ENCODE results near the gene DHX8. TPM values are rescaled to one million over a fixed set of nuclear protein-coding genes. Genes with fewer than 3 reads are reported as not detected.

DHX8 gene
- total and polyA plus RNA-seq, 2 of the 8 experiments (the other 6 are each of a cell fraction or from before 2014, with no cell fraction given), result 30.5 to 59.4 TPM

- Histone ChIP-seq H3K4me1 (replicated peaks in 1 of 4; ENCODE audit: control insufficient read depth in 3 of 4, insufficient read depth in 4 of 4, low read length in 3 of 4) (no peaks in the 10 kb centered on the region), H3K4me2 (ENCODE audit: insufficient read depth in 1 of 2, low read depth in 2 of 2, low read length in 2 of 2) (no peak overlapping the region), H2BK120ac (replicated peaks; ENCODE audit: low read depth, low read length) (no peak overlapping the region), H2AK5ac (ENCODE audit: low read depth, low read length) (no peak overlapping the region), H3K9me3 (ENCODE audit: insufficient read depth in 2 of 2, low read depth in 1 of 2, low read length in 1 of 2) (no peaks in the 10 kb centered on the region), H2BK20ac (ENCODE audit: low read length) (no peak overlapping the region), H4K91ac (replicated peaks; ENCODE audit: insufficient read length, low read length) (no peak overlapping the region), H3K4me3 (ENCODE audit: extremely low read depth in 1 of 4, insufficient read depth in 2 of 4, low read depth in 3 of 4, low read length in 4 of 4) (no peak overlapping the region), H2AFZ (ENCODE audit: low read length) (no peak overlapping the region), H3K56ac (replicated peaks; ENCODE audit: insufficient read length, low read depth, low read length) (no peak overlapping the region), H3K18ac (ENCODE audit: extremely low read depth, low read length) (no peak overlapping the region), H3K9ac (replicated peaks in 1 of 4; ENCODE audit: extremely low read depth in 1 of 4, low read depth in 3 of 4, low read length in 3 of 4) (no peak overlapping the region), H2BK15ac (ENCODE audit: low read length) (no peak overlapping the region), H2BK5ac (ENCODE audit: low read depth, low read length) (no peak overlapping the region), H3K27me3 (replicated peaks in 1 of 4; ENCODE audit: control insufficient read depth in 3 of 4, extremely low read depth in 1 of 4, insufficient read depth in 3 of 4, low read length in 3 of 4) (no peaks in the 10 kb centered on the region), H4K20me1 (replicated peaks in 1 of 2; ENCODE audit: control insufficient read depth in 1 of 2, insufficient read depth in 2 of 2, low read length in 2 of 2) (no peaks in the 10 kb centered on the region), H3K79me2 (ENCODE audit: control insufficient read depth in 1 of 2, insufficient read depth in 2 of 2, low read length in 2 of 2) (no peaks in the 10 kb centered on the region), H3K27ac (ENCODE audit: low read depth, low read length) (no peak overlapping the region), H2BK12ac (ENCODE audit: low read depth, low read length) (no peak overlapping the region), H3K4ac (replicated peaks; ENCODE audit: insufficient read length, low read depth, low read length) (no peak overlapping the region), H3K36me3 (ENCODE audit: control insufficient read depth in 2 of 4, insufficient read depth in 4 of 4, low read length in 3 of 4) (no peaks in the 10 kb centered on the region), H4K8ac (ENCODE audit: extremely low read depth, insufficient read depth, low read length) (no peak overlapping the region), H3K79me1 (ENCODE audit: low read depth, low read length) (no peaks in the 10 kb centered on the region), H3K23me2 (ENCODE audit: low read depth, low read length) (no peaks in the 10 kb centered on the region), H3K23ac (ENCODE audit: insufficient read length) (no peak overlapping the region), H3K14ac (ENCODE audit: insufficient read length) (no peak overlapping the region), H4K5ac (ENCODE audit: insufficient read length, low read depth, low read length) (no peak overlapping the region)
- CTCF ChIA-PET (ENCODE audit: partially characterized antibody), result interaction anchor here (0.8 to 1.9 kb wide), 4 partner anchors 14 to 90 kb away, joined by 3 to 11 read pairs (median 5); partner anchors contain the start of genes ARL4D and DHX8
- 80% methylated on average over 4 of the region's 4 CpGs; no CpG with 5 or more reads in 1 of the 2 experiments for WGBS, 2 experiments (ENCODE audit: extremely low coverage in 1 of 2, insufficient coverage in 1 of 2, insufficient read length in 1 of 2, insufficient replicate concordance in 2 of 2, low coverage in 1 of 2, low lambda C conversion rate in 2 of 2, missing lambda C conversion rate in 1 of 2)
- DNase-seq (ENCODE audit: low read depth in 1 of 2, low spot score in 2 of 2) (no peak), FAIRE-seq (no peak)
- no peak for TF ChIP-seq USF2 (IDR thresholded peaks at IDR 0.05; ENCODE audit: low read length)
- no peak for TF ChIP-seq TAF7 (optimal IDR thresholded peaks at IDR 0.05; ENCODE audit: borderline replicate concordance, low read depth, low read length)
- TF ChIP-seq BCL11A (IDR thresholded peaks at IDR 0.05; ENCODE audit: low read depth in 2 of 2, low read length in 2 of 2), result no peak
- no peak for TF ChIP-seq KDM5A (IDR thresholded peaks at IDR 0.05; ENCODE audit: low read length)
- no peak for TF ChIP-seq RAD21 (IDR thresholded peaks at IDR 0.05 in 1 of 2, conservative IDR thresholded peaks at IDR 0.05 in 1 of 2; ENCODE audit: low read depth in 2 of 2, low read length in 2 of 2)
- TF ChIP-seq E2F6 (IDR thresholded peaks at IDR 0.05), result no peak
- TF ChIP-seq CTBP2 (IDR thresholded peaks at IDR 0.05; ENCODE audit: borderline replicate concordance, insufficient read depth, insufficient read length, low read length), result no peak
- no peak for TF ChIP-seq MAX (IDR thresholded peaks at IDR 0.05)
- no peak for TF ChIP-seq SP1 (IDR thresholded peaks at IDR 0.05; ENCODE audit: low read depth, low read length)
- TF ChIP-seq EZH2 (IDR thresholded peaks at IDR 0.05; ENCODE audit: low read depth, low read length, severe bottlenecking), result no peak
- no peak for TF ChIP-seq SIRT6 (IDR thresholded peaks at IDR 0.05; ENCODE audit: low read length)
- POLR2A ChIA-PET (ENCODE audit: partially characterized antibody), result interaction anchor here (1.2 to 1.7 kb wide), 3 partner anchors 8 to 101 kb away, joined by 3 to 6 read pairs (median 5); no protein-coding TSS in a partner anchor
Observed at GRCh38 chr17:43468691-43469139, 15.1 kb upstream of the DHX8 start.

Measured in H1 (cell line).